ENCODE measurements around the gene EVL. TPM values are rescaled to one million over a fixed set of nuclear protein-coding genes. Genes with fewer than 3 reads are reported as not detected.

EVL gene
- total RNA-seq, 1 donor from 2014 or later: 98.9 TPM

GRCh38 chr14:100041271-100041670 is 24.0 kb upstream of the EVL start:
- peaks cover 55% of the 10 kb centered on the region for H3K4me1 Mint-ChIP-seq (ENCODE audit: low read depth)
- no peaks in the 10 kb centered on the region for H3K9me3 Mint-ChIP-seq (ENCODE audit: low read depth)

GRCh38 chr14:100042286-100042685 is 22.9 kb upstream of the EVL start:
- Mint-ChIP-seq H3K4me1 (ENCODE audit: low read depth) (peaks cover 52% of the 10 kb centered on the region), H3K4me3 (ENCODE audit: unreplicated experiment) (no peak overlapping the region), H3K36me3 (ENCODE audit: low read depth) (no peaks in the 10 kb centered on the region), H3K27ac (ENCODE audit: unreplicated experiment) (peak overlapping the region; percentile 58), H3K9me3 (ENCODE audit: low read depth) (no peaks in the 10 kb centered on the region), H3K27me3 (ENCODE audit: low read depth) (no peaks in the 10 kb centered on the region)
- DNase-seq (ENCODE audit: low spot score): no peak
- TF ChIP-seq CTCF (IDR thresholded peaks at IDR 0.05): no peak

More at GRCh38 chr14:100041271-100041670, 24.0 kb upstream of the EVL start:
- no peaks in the 10 kb centered on the region for H3K27me3 Mint-ChIP-seq (ENCODE audit: low read depth)
- DNase-seq (ENCODE audit: low spot score): no peak
- no peaks in the 10 kb centered on the region for H3K36me3 Mint-ChIP-seq (ENCODE audit: low read depth)
- H3K27ac Mint-ChIP-seq (ENCODE audit: unreplicated experiment): no peak overlapping the region
- H3K4me3 Mint-ChIP-seq (ENCODE audit: unreplicated experiment): no peak overlapping the region
- TF ChIP-seq CTCF (IDR thresholded peaks at IDR 0.05): no peak

GRCh38 chr14:100045642-100046344 is 19.4 kb upstream of the EVL start:
- Mint-ChIP-seq H3K36me3 (ENCODE audit: low read depth) (no peaks in the 10 kb centered on the region), H3K4me3 (ENCODE audit: unreplicated experiment) (no peak overlapping the region), H3K27ac (ENCODE audit: unreplicated experiment) (peak overlapping the region; percentile 68), H3K9me3 (ENCODE audit: low read depth) (no peaks in the 10 kb centered on the region), H3K4me1 (ENCODE audit: low read depth) (peaks cover 58% of the 10 kb centered on the region), H3K27me3 (ENCODE audit: low read depth) (no peaks in the 10 kb centered on the region)
- no peak for DNase-seq (ENCODE audit: low spot score)
- no peak for TF ChIP-seq CTCF (IDR thresholded peaks at IDR 0.05)

- peaks cover 59% of the 10 kb centered on the region for H3K4me1 Mint-ChIP-seq (ENCODE audit: low read depth)
- H3K27me3 Mint-ChIP-seq (ENCODE audit: low read depth): no peaks in the 10 kb centered on the region
- no peak for DNase-seq (ENCODE audit: low spot score)
- no peaks in the 10 kb centered on the region for H3K36me3 Mint-ChIP-seq (ENCODE audit: low read depth)
- H3K4me3 Mint-ChIP-seq (ENCODE audit: unreplicated experiment): no peak overlapping the region
- H3K9me3 Mint-ChIP-seq (ENCODE audit: low read depth): no peaks in the 10 kb centered on the region
- no peak overlapping the region for H3K27ac Mint-ChIP-seq (ENCODE audit: unreplicated experiment)
- TF ChIP-seq CTCF (IDR thresholded peaks at IDR 0.05): no peak
These were observed 17.6 kb upstream of the EVL start for GRCh38 chr14:100047600-100047999.

GRCh38 chr14:100048786-100049185 is 16.4 kb upstream of the EVL start:
- DNase-seq (ENCODE audit: low spot score): no peak
- Mint-ChIP-seq H3K4me3 (ENCODE audit: unreplicated experiment) (no peak overlapping the region), H3K27me3 (ENCODE audit: low read depth) (no peaks in the 10 kb centered on the region), H3K4me1 (ENCODE audit: low read depth) (peaks cover 59% of the 10 kb centered on the region), H3K9me3 (ENCODE audit: low read depth) (no peaks in the 10 kb centered on the region), H3K36me3 (ENCODE audit: low read depth) (no peaks in the 10 kb centered on the region), H3K27ac (ENCODE audit: unreplicated experiment) (no peak overlapping the region)
- no peak for TF ChIP-seq CTCF (IDR thresholded peaks at IDR 0.05)

Measured in chondrocyte (in vitro differentiated cells).